HG03103 (cell line): ENCODE results near the gene TMEM88.

Source experiments
- ATAC-seq: cut with Tn5 transposase; IDR thresholded peaks from one replicate; pipeline ENCODE4 v1.9.1; 2021; ENCODE audit warnings: low read depth; ENCODE audit not compliant: unreplicated experiment

The TMEM88 gene

GRCh38 chr17:7883781-7884386 lies 29.0 kb downstream of the TMEM88 start:
- no peak for ATAC-seq

DNA sequence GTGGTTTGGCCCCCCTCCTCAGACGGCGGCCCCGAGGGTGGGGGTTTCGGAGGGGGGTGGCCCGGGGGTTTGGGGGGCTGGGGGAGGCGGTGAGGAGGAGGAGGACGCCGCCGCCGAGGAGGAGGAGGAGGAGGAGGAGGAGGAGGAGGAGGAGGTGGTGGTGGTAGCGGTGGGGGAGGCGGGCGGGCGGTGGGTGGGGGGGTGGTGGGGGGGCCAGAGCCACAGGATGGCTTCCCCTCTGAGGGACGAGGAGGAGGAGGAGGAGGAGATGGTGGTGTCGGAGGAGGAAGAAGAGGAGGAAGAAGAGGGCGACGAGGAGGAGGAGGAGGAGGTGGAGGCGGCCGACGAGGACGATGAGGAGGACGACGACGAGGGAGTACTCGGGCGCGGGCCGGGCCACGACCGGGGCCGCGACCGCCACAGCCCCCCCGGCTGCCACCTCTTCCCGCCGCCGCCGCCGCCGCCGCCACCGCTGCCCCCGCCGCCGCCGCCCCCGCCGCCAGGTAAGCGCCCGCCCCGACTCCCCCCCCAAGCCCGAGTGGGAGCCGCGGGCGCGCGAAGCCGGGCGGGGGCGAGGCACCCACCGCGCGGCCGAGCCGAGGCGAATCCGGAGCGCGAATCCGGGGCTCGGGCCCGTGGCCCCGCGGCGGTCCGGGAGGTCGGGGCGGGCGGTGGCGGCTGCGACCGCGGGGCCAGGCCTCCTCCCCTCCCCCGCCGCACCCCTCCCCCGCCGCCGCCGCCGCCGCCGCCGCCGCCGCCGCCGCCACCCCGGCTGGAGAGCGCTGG lies 29.9 kb downstream of the TMEM88 start:
- ATAC-seq, result no peak

DNA sequence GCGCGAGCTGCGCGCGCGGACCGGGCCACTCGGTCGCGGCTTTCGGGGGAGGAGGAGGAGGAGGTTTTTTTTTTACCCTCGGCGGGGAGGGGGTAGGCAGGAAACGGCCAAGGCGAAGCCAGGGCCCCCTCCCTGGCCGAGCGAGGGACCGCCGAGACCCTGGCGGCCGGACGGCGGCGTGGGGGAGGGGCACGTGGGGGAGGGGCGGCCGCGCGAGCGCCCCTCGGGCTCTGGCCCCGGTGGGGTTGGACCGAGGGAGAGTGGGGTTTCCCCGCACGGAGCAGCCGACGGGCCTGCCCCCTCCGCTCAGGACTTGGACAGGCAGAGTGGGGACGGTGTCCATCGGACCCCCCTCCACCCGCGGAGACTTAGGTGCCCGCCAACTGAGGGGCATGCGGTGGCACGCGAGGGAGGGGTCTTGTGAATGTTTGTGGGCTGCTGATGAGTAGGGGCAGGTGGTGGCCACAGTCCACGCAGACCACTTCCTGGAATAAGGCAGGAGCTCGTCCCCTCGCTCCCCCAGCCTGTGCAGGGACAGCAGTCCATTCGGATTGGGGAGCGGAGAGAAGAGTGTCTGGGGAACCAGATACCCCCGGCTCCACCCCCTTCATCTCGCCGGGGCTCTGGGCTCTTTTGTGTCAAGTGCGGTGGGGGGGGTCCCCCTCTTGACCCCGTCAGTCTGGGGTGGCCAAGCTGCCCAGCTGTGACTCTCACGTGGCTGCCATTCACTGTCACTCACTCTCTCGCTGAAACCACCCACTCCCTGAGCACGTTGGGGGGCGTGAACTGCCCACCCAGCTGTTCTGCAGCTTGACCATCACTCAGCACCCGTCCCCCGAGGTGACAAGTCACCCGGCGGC lies 30.7 kb downstream of the TMEM88 start:
- no peak for ATAC-seq

- ATAC-seq, result no peak
Measured at GRCh38 chr17:7886227-7887037, 31.6 kb downstream of the TMEM88 start.

DNA sequence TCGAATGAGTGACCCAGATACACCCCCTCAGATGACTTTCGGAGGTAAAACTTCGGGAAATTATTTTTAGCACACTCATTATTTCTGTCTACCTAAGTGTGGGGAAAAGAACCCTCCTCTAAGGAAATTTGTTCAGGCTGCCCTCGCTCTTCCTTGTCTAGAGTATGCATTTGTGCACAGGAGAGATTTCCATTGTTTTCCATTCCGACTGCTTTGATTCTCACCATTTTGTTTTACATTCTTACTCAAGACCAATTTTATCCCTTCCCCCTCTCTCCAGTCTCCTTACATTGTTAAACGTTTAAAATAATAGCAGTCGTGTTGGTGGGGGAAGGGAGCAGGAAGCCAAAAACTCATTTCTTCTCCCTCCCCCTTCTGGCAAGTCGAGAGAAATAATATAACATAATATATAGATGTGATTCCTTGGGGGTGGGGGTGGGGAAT lies 32.2 kb downstream of the TMEM88 start:
- no peak for ATAC-seq

DNA sequence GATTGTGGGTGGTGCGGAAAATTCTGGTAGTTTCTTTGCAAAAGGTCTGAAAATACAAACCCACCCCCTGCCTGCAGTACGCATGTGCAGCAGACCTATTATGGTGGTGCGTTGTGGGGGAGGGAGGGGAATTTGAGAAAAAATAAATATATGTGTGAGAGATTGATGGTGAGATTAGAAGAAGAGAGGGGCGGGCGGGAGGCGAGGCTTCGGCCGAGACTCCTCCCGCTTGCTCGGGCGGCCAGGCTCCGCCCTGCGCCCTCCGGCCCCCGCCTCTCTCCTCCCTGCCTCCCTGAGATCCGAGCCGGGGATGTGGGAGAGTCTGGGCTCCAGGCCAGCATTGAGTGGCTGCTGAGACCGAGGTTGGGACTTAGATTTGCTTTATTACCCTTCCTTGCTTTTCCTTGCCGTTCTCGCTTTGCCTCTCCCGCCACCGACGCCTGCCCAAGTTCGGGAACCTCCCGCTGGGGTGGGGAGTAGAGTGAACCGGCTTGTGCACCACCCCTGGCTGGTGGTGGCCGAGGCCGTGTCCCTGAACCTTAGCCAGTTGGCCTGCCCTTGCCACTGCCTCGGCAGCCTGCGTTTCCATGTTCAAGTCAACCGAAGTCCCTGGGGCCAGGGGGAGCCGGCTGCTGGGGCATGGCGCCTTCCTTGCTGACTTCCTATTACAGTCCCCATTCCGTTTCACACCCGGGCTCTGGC lies 32.8 kb downstream of the TMEM88 start:
- ATAC-seq, result no peak

DNA sequence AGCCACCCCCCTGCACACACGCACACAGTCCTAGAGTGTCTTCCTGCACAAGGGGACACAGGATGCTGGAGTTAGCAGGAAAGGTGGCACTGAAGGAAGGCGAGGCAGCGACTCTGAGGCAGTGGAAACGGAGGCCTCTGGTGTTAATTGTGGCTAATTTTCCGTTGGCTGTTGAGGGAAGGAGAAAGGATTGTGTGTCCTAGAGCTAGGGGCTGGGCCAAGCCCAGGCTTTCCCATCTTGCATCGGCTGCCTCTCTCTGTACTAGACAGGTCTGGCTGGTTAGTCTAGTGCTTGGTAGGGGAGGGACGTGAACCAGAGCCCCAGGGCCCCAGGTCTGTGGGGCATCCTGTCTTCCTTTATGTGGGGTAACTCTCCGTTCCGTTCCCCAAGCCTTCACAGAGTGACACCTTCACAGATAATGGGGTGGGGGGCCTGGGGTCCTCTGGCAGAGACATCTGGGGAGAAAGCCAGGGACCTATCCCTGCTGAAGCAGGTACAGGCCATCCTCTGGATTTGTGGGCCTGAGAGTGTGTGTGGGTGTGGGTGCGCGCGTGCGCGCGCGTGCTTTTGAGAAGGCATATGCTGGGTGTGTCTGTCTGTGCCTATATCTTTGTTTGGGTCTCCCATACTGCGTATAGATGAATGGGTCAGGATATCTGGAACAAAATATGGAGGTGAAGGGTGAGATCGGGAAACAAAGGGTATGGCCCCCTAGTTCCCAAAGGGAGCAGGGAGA lies 33.5 kb downstream of the TMEM88 start, which contains the start of gene CHD3:
TSS of gene CHD3 (plus strand) at position 606 of the 737 bp plus-strand sequence. CDS start 212 bp downstream, outside the sequence.
- no peak for ATAC-seq

GRCh38 chr17:7889166-7889955 lies 34.5 kb downstream of the TMEM88 start:
- ATAC-seq, result no peak

GRCh38 chr17:7893187-7893880 lies 38.5 kb downstream of the TMEM88 start:
- no peak for ATAC-seq

DNA sequence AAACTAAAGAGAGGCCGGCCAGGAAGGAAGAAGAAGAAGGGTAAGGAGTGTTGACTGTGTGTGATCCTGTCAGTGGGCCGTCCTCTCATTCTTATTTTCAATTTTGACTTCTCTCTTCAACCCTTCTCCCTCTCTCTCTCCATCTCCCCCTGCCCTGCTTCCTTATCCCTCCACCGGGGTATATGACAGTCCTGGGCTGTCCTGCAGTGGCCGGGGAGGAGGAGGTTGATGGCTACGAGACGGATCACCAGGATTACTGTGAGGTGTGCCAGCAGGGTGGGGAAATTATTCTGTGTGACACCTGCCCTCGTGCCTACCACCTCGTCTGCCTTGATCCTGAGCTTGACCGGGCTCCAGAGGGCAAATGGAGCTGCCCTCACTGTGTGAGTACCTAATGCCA lies 39.4 kb downstream of the TMEM88 start:
- ATAC-seq, result no peak

DNA sequence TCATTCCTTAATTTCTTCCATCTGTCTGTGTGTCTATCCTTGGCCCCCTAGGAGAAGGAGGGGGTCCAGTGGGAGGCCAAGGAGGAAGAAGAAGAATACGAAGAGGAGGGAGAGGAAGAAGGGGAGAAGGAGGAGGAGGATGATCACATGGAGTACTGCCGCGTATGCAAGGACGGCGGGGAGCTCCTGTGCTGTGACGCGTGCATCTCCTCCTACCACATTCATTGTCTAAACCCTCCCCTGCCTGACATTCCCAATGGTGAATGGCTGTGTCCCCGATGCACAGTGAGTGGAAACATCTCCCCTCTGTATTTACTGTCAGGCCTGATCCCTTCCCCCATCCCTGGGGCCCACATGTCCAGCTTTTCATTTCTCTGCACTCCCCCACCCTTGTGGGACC lies 40.0 kb downstream of the TMEM88 start:
- no peak for ATAC-seq

GRCh38 chr17:7897090-7897489 lies 42.2 kb downstream of the TMEM88 start:
- ATAC-seq, result no peak

DNA sequence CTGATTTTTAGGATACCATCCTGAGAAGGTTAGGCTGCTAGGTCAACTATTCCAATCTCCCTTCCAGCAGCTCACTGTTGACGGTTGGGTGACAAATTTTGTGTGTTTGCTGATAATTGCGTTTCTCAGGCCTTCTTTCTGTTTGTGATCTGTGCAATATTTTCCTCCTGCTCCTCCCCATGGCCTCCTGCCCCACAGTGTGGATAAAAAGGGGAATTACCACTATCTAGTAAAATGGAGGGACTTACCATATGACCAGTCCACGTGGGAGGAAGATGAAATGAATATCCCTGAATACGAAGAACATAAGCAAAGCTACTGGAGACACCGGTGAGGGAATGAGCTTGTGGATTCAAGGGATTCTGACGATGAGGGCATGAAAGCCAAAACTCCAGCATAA lies 42.9 kb downstream of the TMEM88 start:
- ATAC-seq, result no peak

DNA sequence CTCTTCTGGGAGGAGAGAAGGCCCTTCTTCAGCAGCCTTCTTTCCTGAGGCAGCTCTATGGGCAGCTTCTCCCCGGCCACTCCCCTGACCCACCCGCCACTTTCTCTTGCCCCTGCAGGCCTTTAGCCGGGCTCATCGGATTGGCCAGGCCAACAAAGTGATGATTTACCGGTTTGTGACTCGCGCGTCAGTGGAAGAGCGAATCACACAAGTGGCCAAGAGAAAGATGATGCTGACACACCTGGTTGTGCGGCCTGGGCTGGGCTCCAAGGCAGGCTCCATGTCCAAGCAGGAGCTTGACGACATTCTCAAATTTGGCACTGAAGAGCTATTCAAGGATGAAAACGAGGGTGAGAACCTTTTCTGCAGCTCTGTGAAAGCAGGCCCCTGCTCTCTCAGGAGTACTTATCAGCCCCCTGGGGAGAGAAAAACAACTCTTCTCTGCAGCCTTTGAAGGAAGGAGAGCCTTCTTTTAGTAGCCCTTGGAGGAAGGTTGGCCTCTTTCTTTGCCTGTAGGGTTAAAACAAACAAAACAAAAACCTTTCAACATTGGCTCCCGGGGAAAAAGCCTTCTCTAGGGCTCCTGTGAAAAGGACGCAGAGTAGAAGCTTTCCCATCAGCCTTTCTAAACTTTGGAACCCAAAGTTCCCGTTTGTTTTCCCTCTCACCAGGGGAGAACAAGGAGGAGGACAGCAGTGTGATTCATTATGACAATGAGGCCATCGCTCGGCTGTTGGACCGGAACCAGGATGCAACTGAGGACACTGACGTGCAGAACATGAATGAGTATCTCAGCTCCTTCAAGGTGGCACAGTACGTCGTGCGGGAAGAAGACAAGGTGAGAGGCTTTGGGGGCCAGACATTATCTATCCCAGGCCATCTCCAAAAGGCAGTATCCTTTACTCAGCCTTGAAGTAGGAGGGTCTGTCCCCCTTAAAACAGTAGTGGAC lies 48.6 kb downstream of the TMEM88 start:
- ATAC-seq, result no peak
